Measurements from ENCODE around the gene RSAD1.

Gene RSAD1

DNA sequence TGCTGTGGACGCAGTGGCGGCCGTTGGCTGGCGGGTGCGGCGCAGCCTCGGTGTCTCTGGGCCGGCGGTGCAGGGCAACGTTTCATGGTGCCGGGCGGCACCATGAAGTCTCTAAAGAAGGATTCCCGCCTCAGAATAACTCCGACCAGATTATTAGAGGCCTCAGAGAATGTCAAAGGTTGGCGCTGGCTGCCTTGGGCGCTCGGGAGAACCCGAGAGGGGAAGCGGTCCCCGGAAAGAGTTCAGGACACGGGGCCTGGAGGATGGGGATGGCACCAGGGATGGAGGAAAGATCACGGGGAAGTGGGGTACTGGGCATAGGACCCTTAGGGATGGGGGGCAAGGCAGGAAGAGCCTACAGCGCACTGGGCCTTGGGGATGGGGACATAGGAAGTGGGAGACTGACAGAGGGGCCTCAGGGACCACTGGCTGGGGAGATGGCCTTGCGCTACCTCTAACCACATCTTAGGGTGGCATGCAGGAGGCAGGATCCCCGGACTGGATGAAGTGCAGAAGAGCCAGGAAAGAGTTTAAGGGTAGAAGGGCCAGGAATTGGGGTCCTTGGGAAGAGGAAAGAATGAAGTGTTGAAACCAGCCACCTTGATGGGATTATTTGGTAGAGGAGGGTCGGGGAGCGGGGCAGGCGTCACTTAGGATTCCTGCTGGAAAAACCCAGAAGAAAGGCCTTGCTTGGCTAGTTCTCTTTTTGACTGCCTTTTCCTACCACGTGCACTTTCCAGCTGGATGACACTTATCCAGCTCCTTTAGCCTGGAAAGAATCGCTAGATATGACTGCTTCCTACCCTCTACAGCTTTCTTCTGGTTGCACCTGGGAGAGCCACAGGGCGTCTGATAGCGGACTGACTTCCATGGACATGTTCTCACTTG lies 30.2 kb downstream of the RSAD1 start:
- Histone ChIP-seq H3K27me3 (ENCODE audit: control insufficient read depth, insufficient read depth, low read length) (no peaks in the 10 kb centered on the region; the same call in 1 of the 2 replicates), H3K4me3 (ENCODE audit: low read length) (peak overlapping the region; percentile 81), H3K36me3 (ENCODE audit: control insufficient read depth, insufficient read depth, low read length) (no peaks in the 10 kb centered on the region), H3K27ac (ENCODE audit: low read length) (no peak overlapping the region), H3K9me3 (ENCODE audit: control insufficient read depth, insufficient read depth, low read length) (no peaks in the 10 kb centered on the region), H3K4me1 (ENCODE audit: control insufficient read depth, insufficient read depth, low read length) (peaks cover 3% of the 10 kb centered on the region)
- DNase-seq (ENCODE audit: low read depth, low spot score) = no peak
- no CpG with 5 or more reads among the region's 32 CpGs for WGBS (ENCODE audit: insufficient coverage, insufficient read length)

DNA sequence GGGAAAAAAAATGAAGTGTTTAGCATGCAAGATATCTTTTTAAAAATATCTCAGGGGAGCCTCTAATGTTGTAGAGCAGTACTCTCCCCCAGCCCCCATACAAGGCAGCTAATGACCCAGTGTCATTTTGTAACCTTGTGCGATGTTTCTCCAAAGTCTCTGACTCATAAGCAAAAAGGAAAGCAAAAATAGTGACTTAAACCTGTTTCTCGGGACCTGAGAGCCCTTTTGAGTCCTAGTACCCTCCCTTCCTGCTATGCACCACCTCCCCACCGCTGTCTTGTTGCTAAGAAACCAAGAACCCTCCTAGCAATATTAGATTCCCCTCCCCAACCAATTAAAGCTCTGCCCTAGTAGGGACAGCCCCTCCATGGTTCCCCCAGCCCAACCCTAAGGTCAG lies 32.4 kb downstream of the RSAD1 start:
- H3K4me3 ChIP-seq (ENCODE audit: low read length) = no peak overlapping the region
- no CpG with 5 or more reads among the region's 3 CpGs for WGBS (ENCODE audit: insufficient coverage, insufficient read length)
- H3K4me1 ChIP-seq (ENCODE audit: control insufficient read depth, insufficient read depth, low read length) = peaks cover 4% of the 10 kb centered on the region
- H3K27me3 ChIP-seq (ENCODE audit: control insufficient read depth, insufficient read depth, low read length) = no peaks in the 10 kb centered on the region; the same call in 1 of the 2 replicates
- H3K36me3 ChIP-seq (ENCODE audit: control insufficient read depth, insufficient read depth, low read length) = no peaks in the 10 kb centered on the region
- H3K9me3 ChIP-seq (ENCODE audit: control insufficient read depth, insufficient read depth, low read length) = no peaks in the 10 kb centered on the region
- no peak overlapping the region for H3K27ac ChIP-seq (ENCODE audit: low read length)
- no peak for DNase-seq (ENCODE audit: low read depth, low spot score)

- Histone ChIP-seq H3K27ac (ENCODE audit: low read length) (no peak overlapping the region), H3K27me3 (ENCODE audit: control insufficient read depth, insufficient read depth, low read length) (no peaks in the 10 kb centered on the region; the same call in 1 of the 2 replicates), H3K4me1 (ENCODE audit: control insufficient read depth, insufficient read depth, low read length) (peaks cover 4% of the 10 kb centered on the region), H3K4me3 (ENCODE audit: low read length) (no peak overlapping the region), H3K9me3 (ENCODE audit: control insufficient read depth, insufficient read depth, low read length) (no peaks in the 10 kb centered on the region), H3K36me3 (ENCODE audit: control insufficient read depth, insufficient read depth, low read length) (no peaks in the 10 kb centered on the region)
- DNase-seq (ENCODE audit: low read depth, low spot score) = no peak
- no CpG with 5 or more reads among the region's 4 CpGs for WGBS (ENCODE audit: insufficient coverage, insufficient read length)
Observed at GRCh38 chr17:50513495-50513894, 34.8 kb downstream of the RSAD1 start.

DNA sequence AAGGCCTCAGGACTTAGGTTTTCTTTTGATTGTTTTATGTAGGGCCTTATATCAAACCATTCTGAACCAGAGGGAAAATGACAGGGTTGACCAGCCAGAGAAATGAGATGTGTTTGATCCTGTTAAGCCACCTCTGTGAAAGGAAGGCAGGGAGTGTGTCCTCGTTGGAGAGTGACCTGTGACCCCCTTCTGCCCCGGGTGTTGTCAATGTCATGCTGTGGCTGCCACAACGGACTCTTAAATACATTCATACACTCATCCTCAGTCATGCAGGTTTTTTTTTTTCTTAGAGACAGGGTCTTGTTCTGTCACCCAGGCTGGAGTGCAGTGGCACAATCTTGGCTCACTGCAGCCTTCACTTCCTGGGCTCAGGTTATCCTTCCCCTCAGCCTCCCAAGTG lies 35.7 kb downstream of the RSAD1 start:
- WGBS (ENCODE audit: insufficient coverage, insufficient read length) = no CpG with 5 or more reads among the region's 3 CpGs
- H3K9me3 ChIP-seq (ENCODE audit: control insufficient read depth, insufficient read depth, low read length) = no peaks in the 10 kb centered on the region

GRCh38 chr17:50514936-50515702 lies 36.5 kb downstream of the RSAD1 start:
- DNase-seq (ENCODE audit: low read depth, low spot score) = no peak
- no peak overlapping the region for H3K27ac ChIP-seq (ENCODE audit: low read length)
- no peaks in the 10 kb centered on the region for H3K9me3 ChIP-seq (ENCODE audit: control insufficient read depth, insufficient read depth, low read length)
- H3K36me3 ChIP-seq (ENCODE audit: control insufficient read depth, insufficient read depth, low read length) = no peaks in the 10 kb centered on the region
- H3K4me3 ChIP-seq (ENCODE audit: low read length) = no peak overlapping the region
- H3K27me3 ChIP-seq (ENCODE audit: control insufficient read depth, insufficient read depth, low read length) = no peaks in the 10 kb centered on the region; the same call in 1 of the 2 replicates
- H3K4me1 ChIP-seq (ENCODE audit: control insufficient read depth, insufficient read depth, low read length) = 0 out of 2 replicates have a peak, but pooled peaks cover 1% of the 10 kb centered on the region
- no CpG with 5 or more reads among the region's 6 CpGs for WGBS (ENCODE audit: insufficient coverage, insufficient read length)

More for the DNA sequence above, 35.7 kb downstream of the RSAD1 start:
- no peak for DNase-seq (ENCODE audit: low read depth, low spot score)
- Histone ChIP-seq H3K36me3 (ENCODE audit: control insufficient read depth, insufficient read depth, low read length) (no peaks in the 10 kb centered on the region), H3K27me3 (ENCODE audit: control insufficient read depth, insufficient read depth, low read length) (no peaks in the 10 kb centered on the region; the same call in 1 of the 2 replicates), H3K4me1 (ENCODE audit: control insufficient read depth, insufficient read depth, low read length) (0 out of 2 replicates have a peak, but pooled peaks cover 1% of the 10 kb centered on the region), H3K4me3 (ENCODE audit: low read length) (no peak overlapping the region), H3K27ac (ENCODE audit: low read length) (no peak overlapping the region)

DNA sequence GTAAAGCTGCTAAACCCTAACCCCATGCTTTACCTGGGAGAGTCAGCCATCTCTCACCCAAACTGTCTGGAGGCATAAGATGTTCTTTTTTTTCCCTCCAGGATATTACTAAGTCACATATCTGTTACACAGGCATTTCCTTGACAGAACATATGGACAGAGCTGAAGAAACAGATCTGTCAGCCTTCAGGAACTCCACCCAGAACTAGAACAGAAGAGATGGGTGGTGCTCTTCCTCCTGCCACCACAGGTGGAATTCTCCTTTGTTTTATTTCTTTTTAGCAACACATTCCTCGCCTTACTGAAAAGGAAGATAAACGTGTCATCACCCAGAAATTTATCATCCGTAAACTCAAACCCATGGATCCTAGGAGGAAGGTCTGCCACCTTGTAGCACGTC lies 38.4 kb downstream of the RSAD1 start:
- Histone ChIP-seq H3K4me1 (ENCODE audit: control insufficient read depth, insufficient read depth, low read length) (0 out of 2 replicates have a peak, but pooled peaks cover 1% of the 10 kb centered on the region), H3K9me3 (ENCODE audit: control insufficient read depth, insufficient read depth, low read length) (no peaks in the 10 kb centered on the region), H3K36me3 (ENCODE audit: control insufficient read depth, insufficient read depth, low read length) (no peaks in the 10 kb centered on the region), H3K4me3 (ENCODE audit: low read length) (no peak overlapping the region), H3K27me3 (ENCODE audit: control insufficient read depth, insufficient read depth, low read length) (no peaks in the 10 kb centered on the region), H3K27ac (ENCODE audit: low read length) (no peak overlapping the region)
- no peak for DNase-seq (ENCODE audit: low read depth, low spot score)
- no CpG with 5 or more reads among the region's 4 CpGs for WGBS (ENCODE audit: insufficient coverage, insufficient read length)

GRCh38 chr17:50517504-50518383 lies 39.1 kb downstream of the RSAD1 start:
- Histone ChIP-seq H3K9me3 (ENCODE audit: control insufficient read depth, insufficient read depth, low read length) (no peaks in the 10 kb centered on the region), H3K36me3 (ENCODE audit: control insufficient read depth, insufficient read depth, low read length) (no peaks in the 10 kb centered on the region), H3K27ac (ENCODE audit: low read length) (no peak overlapping the region), H3K27me3 (ENCODE audit: control insufficient read depth, insufficient read depth, low read length) (no peaks in the 10 kb centered on the region), H3K4me1 (ENCODE audit: control insufficient read depth, insufficient read depth, low read length) (0 out of 2 replicates have a peak, but pooled peaks cover 1% of the 10 kb centered on the region), H3K4me3 (ENCODE audit: low read length) (no peak overlapping the region)
- WGBS (ENCODE audit: insufficient coverage, insufficient read length) = no CpG with 5 or more reads among the region's 8 CpGs
- no peak for DNase-seq (ENCODE audit: low read depth, low spot score)

DNA sequence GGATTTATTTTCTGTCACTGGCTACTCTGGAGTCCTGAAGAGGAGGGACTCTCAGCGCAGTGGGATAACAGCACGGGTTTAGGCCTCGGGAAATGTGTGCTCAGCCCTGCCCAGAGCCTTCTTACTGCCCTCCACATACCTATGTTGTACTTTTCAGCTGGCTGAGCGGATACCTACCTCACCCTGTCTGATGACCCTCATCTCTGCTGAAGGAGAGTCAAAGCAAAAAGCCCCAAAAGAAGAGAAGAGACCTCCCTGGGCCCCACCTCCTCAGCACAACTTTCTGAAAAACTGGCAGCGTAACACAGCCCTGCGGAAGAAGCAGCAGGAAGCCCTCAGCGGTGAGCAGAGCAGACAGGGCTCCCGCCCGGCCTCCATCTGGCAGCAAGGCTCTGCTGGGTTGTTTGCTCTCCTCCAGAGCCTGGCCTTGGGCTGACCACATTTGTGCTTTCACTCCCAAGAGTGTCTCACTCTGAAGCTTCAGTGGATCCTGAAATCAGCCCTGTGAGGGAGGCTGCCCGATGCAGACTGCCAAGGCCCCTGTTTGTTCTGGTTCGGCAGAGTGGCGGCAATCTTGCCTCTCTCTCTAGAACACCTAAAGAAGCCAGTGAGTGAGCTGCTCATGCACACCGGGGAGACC lies 39.8 kb downstream of the RSAD1 start:
- H3K27me3 ChIP-seq (ENCODE audit: control insufficient read depth, insufficient read depth, low read length) = no peaks in the 10 kb centered on the region
- no peaks in the 10 kb centered on the region for H3K36me3 ChIP-seq (ENCODE audit: control insufficient read depth, insufficient read depth, low read length)
- WGBS (ENCODE audit: insufficient coverage, insufficient read length) = no CpG with 5 or more reads among the region's 13 CpGs
- no peak overlapping the region for H3K27ac ChIP-seq (ENCODE audit: low read length)
- no peak overlapping the region for H3K4me3 ChIP-seq (ENCODE audit: low read length)
- 0 out of 2 replicates have a peak, but pooled peaks cover 1% of the 10 kb centered on the region for H3K4me1 ChIP-seq (ENCODE audit: control insufficient read depth, insufficient read depth, low read length)
- DNase-seq (ENCODE audit: low read depth, low spot score) = no peak
- no peaks in the 10 kb centered on the region for H3K9me3 ChIP-seq (ENCODE audit: control insufficient read depth, insufficient read depth, low read length)

DNA sequence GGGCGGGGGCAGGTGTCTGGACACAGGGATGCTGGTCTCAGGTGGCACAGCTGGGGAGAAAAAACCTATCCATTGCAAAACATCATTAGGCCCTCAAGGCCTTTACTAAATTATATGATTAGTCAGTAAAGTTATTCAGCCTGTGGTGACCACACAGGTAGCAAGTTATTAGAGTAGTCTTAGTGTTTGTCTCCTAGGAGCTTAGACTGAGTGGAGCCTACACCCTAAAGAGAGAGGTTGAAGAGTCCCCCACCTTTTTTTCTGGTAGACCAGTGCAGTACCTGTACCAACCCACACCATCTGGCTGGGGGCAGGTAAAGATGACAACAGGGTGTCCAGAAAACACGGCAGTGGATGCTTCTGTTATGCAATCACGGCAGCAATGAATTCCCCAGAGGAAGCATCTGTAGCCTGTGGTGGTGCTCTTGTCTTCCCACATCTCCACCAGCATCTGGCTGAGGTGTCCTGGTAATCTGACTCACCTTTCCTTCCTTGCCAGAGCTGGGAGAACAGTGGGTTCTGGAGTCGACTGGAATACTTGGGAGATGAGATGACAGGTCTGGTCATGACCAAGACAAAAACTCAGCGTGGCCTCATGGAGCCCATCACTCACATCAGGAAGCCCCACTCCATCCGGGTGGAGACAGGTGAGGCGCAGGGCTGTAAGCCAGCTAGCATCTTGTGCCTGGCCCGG lies 40.6 kb downstream of the RSAD1 start:
- Histone ChIP-seq H3K27ac (ENCODE audit: low read length) (no peak overlapping the region), H3K27me3 (ENCODE audit: control insufficient read depth, insufficient read depth, low read length) (no peaks in the 10 kb centered on the region), H3K9me3 (ENCODE audit: control insufficient read depth, insufficient read depth, low read length) (no peaks in the 10 kb centered on the region), H3K4me3 (ENCODE audit: low read length) (no peak overlapping the region), H3K4me1 (ENCODE audit: control insufficient read depth, insufficient read depth, low read length) (0 out of 2 replicates have a peak, but pooled peaks cover 1% of the 10 kb centered on the region), H3K36me3 (ENCODE audit: control insufficient read depth, insufficient read depth, low read length) (no peaks in the 10 kb centered on the region)
- no CpG with 5 or more reads among the region's 8 CpGs for WGBS (ENCODE audit: insufficient coverage, insufficient read length)
- no peak for DNase-seq (ENCODE audit: low read depth, low spot score)

Measured in iPS DF 6.9 (cell line).